OCI-LY1 (cell line): ENCODE data around the gene CITED2.

Experiments used
- EZH2 ChIP-seq: fragments of 200-600 bp; sonication (generic), shearing (Covaris generic); IDR thresholded peaks from 2 replicates; pipeline ENCODE4 v1.8.0; 2017; ENCODE audit warnings: borderline replicate concordance, mixed run types, mild to moderate bottlenecking, antibody characterized with exemption, low read length, moderate library complexity, mixed read lengths
- TF ChIP-seq, protein P1 (sequence below): fragments of 200-600 bp; sonication (generic), shearing (Covaris generic); IDR thresholded peaks from 2 replicates; pipeline ENCODE4 v1.5.1; 2017; ENCODE audit warnings: mild to moderate bottlenecking, antibody characterized with exemption, low read length, moderate library complexity, mixed read lengths

GRCh38 chr6:139370283-139370998, 4.0 kb downstream of the CITED2 start:
- TF ChIP-seq, protein P1, sequence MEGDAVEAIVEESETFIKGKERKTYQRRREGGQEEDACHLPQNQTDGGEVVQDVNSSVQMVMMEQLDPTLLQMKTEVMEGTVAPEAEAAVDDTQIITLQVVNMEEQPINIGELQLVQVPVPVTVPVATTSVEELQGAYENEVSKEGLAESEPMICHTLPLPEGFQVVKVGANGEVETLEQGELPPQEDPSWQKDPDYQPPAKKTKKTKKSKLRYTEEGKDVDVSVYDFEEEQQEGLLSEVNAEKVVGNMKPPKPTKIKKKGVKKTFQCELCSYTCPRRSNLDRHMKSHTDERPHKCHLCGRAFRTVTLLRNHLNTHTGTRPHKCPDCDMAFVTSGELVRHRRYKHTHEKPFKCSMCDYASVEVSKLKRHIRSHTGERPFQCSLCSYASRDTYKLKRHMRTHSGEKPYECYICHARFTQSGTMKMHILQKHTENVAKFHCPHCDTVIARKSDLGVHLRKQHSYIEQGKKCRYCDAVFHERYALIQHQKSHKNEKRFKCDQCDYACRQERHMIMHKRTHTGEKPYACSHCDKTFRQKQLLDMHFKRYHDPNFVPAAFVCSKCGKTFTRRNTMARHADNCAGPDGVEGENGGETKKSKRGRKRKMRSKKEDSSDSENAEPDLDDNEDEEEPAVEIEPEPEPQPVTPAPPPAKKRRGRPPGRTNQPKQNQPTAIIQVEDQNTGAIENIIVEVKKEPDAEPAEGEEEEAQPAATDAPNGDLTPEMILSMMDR = no peak
- no peak for TF ChIP-seq EZH2
